Measurements from ENCODE around the gene SLC35F2.

The SLC35F2 gene

DNA sequence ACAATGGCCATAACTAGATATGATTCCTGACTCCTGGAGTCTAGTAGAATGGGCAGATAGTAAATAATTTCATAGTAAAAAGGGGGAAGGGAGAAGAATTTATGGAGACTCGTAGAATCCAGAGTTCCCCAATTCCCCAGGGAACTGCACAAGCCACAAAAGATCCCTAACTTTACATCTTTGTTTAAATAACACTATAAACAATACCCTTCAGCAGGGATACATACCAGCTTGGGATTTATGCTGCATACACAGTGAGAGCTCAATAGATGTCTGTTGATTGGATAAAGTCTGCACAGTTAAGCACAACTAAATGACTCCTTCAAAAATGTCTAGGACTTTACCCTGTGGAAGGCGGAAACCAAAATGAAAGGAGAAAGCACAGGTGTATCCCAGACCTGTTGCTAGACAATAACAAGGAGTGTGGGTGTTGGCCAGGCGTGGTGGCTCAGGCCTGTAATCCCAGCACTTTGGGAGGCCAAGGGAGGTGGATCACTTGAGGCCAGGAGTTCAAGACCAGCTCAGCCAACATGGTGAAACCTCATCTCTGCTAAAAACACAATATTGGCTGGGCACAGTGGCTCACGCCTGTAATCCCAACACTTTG is 6.8 kb downstream of the SLC35F2 start:
- TF ChIP-seq ZFX (IDR thresholded peaks at IDR 0.05; ENCODE audit: borderline replicate concordance): no peak
- TF ChIP-seq, protein P1, sequence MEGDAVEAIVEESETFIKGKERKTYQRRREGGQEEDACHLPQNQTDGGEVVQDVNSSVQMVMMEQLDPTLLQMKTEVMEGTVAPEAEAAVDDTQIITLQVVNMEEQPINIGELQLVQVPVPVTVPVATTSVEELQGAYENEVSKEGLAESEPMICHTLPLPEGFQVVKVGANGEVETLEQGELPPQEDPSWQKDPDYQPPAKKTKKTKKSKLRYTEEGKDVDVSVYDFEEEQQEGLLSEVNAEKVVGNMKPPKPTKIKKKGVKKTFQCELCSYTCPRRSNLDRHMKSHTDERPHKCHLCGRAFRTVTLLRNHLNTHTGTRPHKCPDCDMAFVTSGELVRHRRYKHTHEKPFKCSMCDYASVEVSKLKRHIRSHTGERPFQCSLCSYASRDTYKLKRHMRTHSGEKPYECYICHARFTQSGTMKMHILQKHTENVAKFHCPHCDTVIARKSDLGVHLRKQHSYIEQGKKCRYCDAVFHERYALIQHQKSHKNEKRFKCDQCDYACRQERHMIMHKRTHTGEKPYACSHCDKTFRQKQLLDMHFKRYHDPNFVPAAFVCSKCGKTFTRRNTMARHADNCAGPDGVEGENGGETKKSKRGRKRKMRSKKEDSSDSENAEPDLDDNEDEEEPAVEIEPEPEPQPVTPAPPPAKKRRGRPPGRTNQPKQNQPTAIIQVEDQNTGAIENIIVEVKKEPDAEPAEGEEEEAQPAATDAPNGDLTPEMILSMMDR (IDR thresholded peaks at IDR 0.05): no peak
- no peak overlapping the region for H3K27ac ChIP-seq

DNA sequence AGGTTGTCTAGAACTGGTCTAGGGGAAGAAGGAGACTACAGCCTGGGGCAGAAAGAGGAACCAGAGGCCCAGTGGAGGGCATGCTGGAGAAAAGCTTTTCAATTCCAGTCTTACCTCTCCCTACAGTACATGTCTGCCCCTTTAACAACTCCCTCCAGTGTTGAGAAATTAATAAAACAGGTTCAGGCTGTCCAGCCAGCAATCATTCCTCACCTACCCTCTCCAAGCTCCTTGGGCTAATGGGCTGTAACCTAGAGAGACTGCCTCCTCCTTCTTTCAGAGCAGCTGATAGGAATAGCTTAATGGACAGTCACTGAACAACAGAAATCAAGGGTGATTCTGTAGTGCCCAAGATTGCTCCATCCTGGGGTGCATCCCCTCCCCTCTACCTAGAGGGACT is 8.8 kb downstream of the SLC35F2 start:
- no peak overlapping the region for H3K27ac ChIP-seq
- TF ChIP-seq, protein P1 (IDR thresholded peaks at IDR 0.05): no peak
- no peak for TF ChIP-seq ZFX (IDR thresholded peaks at IDR 0.05; ENCODE audit: borderline replicate concordance)

DNA sequence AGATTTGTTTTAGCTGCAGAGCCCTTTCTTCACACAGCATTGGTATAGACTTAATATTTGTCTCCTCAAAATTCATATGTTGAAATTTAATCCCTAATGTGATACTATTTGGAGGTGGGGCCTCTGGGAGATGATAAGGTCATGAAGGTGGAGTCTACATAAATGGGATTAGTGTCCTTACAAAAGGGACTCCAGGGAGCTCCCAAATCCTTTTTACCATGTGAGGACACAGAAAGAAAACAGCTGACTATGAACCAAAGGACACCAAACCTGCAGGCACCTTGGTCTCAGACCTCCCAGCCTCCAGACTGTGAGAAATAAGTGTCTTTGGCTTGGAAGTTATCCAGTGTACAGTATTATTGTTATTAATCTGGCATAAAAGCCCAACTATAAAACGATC is 10.2 kb downstream of the SLC35F2 start:
- no peak overlapping the region for H3K27ac ChIP-seq
- TF ChIP-seq, protein P1 (IDR thresholded peaks at IDR 0.05): no peak
- no peak for TF ChIP-seq ZFX (IDR thresholded peaks at IDR 0.05; ENCODE audit: borderline replicate concordance)

DNA sequence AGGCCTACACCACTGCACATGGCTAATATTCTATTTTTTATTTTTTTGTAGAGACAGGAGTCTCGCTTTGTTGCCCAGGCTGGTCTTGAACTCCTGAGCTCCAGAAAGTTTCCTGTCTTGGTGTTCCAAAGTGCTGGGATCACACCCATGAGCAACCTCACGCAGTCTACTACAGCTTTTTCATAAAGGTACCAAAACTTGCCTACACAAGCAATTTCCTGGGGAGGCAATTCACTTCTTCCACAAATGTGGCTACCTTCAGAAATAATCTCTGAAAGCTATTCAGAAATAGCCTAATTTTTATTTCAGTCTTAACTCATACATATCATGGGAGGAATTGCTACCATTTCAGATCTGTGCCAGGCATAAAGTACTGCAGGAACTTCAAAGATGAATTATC is 11.4 kb downstream of the SLC35F2 start:
- H3K27ac ChIP-seq: no peak overlapping the region
- TF ChIP-seq, protein P1 (IDR thresholded peaks at IDR 0.05): no peak
- no peak for TF ChIP-seq ZFX (IDR thresholded peaks at IDR 0.05; ENCODE audit: borderline replicate concordance)

DNA sequence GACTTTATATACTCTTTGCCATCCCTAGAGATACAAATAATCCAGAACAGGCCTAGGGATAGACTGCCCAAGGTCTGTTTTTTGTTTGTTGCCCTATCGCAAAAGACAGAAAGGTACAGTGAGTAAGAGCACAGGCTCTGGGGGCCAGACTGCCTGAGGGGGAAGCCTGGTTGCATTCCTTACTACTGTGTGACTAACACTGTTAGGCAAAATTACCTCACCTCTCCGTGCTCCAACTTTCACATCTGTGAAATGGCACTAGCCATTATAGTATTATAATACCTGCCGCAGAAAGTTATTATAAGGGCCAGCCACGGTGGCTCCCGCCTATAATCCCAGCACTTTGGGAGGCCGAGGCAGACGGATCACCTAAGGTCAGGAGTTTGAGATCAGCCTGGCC is 14.5 kb downstream of the SLC35F2 start:
- TF ChIP-seq ZFX (IDR thresholded peaks at IDR 0.05; ENCODE audit: borderline replicate concordance): no peak
- TF ChIP-seq, protein P1 (IDR thresholded peaks at IDR 0.05): no peak
- H3K27ac ChIP-seq: no peak overlapping the region

DNA sequence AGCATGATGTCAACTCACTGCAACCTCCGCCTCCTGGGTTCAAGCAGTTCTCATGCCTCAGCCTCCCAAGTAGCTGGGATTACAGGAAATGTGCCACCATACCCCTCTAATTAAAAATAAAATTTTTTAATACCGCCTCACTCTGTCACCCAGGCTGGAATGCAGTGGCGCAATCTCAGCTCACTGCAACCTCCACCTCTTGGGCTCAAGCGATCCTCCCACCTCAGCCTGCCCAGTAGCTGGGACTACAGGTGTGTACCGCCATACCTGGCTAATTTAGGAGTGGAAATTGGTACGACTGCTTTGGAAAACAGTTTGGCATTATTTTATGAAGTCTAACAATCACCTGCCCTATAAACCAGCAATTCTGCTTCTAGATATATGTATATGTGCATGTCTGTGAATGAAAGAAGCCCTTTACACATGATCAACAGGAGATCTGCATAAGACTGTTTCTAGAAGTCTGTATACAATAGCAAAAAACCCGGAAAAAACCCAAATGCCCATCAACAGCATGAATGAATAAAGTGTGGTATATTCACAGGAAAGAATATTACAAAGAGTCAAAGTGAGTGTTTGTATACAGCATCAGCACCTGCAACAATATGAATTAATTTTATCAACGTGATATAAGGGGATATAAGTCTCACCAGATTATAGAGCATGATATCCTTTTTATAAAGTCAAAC is 16.0 kb downstream of the SLC35F2 start:
- H3K27ac ChIP-seq: no peak overlapping the region
- no peak for TF ChIP-seq ZFX (IDR thresholded peaks at IDR 0.05; ENCODE audit: borderline replicate concordance)
- TF ChIP-seq, protein P1 (IDR thresholded peaks at IDR 0.05): no peak

DNA sequence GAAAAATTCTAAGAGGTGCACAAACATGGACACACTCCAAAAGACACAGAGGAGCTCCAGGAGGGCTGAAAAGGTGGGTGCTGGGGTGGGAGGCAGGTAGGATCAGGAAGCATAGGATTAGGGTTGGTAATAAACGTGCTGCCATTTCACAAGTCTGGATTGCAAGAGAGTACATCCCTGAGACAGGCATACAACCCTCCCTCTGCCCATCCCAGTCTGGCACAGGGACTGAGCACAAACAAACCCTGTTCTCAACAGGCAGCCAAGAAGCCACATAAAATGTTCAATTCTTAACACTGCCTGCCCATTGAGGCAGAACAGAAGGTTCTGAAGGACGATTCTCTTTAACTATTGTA is 18.5 kb downstream of the SLC35F2 start:
- peak overlapping the region; percentile 71 for H3K27ac ChIP-seq
- TF ChIP-seq, protein P1 (IDR thresholded peaks at IDR 0.05): no peak
- TF ChIP-seq ZFX (IDR thresholded peaks at IDR 0.05; ENCODE audit: borderline replicate concordance): no peak

Data from 22Rv1 (cell line).